Common myeloid progenitor, CD34-positive (primary cell): ENCODE measurements around the gene HOXD11.

ENCODE experiments used
- CTCF ChIA-PET: fragments of 350-600 bp; sonication (Branson Sonifier 250); formaldehyde crosslinking; loops from one replicate; lab custom pipeline; 2021; ENCODE audit warnings: antibody characterized with exemption; lab: Charles Lee
- POLR2A ChIA-PET: fragments of 350-600 bp; sonication (Branson Sonifier 250); formaldehyde crosslinking; loops from one replicate; lab custom pipeline; 2021; ENCODE audit warnings: antibody characterized with exemption; lab: Charles Lee
- DNase-seq, 3 donors: peaks; one replicate each; pipeline versions ENCODE4 v3.0.0 to v3.0.0-alpha.2; 2013
- H3K27ac ChIP-seq, 2 experiments: 1 replicate in 1 of 2; 2 replicates in 1 of 2; pipeline ENCODE4 v1.7.0; 2013; ENCODE audit warnings: inconsistent platforms in 2 of 2, low read length in 2 of 2, mild to moderate bottlenecking in 2 of 2, low read depth in 1 of 2, moderate library complexity in 1 of 2; ENCODE audit not compliant: severe bottlenecking in 2 of 2, insufficient read depth in 1 of 2, poor library complexity in 1 of 2
- H3K27me3 ChIP-seq, 5 experiments: replicated peaks in 2 of 5; 1 replicate in 3 of 5; 2 replicates in 2 of 5; pipeline versions ENCODE4 v1.6.1 to v1.7.0; 2013; ENCODE audit warnings: low read length in 4 of 5, mild to moderate bottlenecking in 2 of 5, moderate library complexity in 2 of 5, inconsistent platforms in 1 of 5; ENCODE audit not compliant: insufficient read depth in 5 of 5, control insufficient read depth in 4 of 5
- H3K36me3 ChIP-seq, 4 experiments: 1 replicate in 2 of 4; 2 replicates in 2 of 4; pipeline versions ENCODE4 v1.6.1 to v1.7.0; 2013; ENCODE audit warnings: low read length in 3 of 4, control low read depth in 1 of 4, mild to moderate bottlenecking in 1 of 4; ENCODE audit not compliant: control insufficient read depth in 4 of 4, insufficient read depth in 4 of 4
- H3K4me1 ChIP-seq, 4 experiments: 1 replicate in 3 of 4; 2 replicates in 1 of 4; pipeline versions ENCODE4 v1.6.1 to v1.7.1; 2013; ENCODE audit warnings: low read length in 3 of 4, mild to moderate bottlenecking in 3 of 4, control low read depth in 1 of 4, inconsistent platforms in 1 of 4, moderate library complexity in 1 of 4; ENCODE audit not compliant: control insufficient read depth in 4 of 4, insufficient read depth in 4 of 4; ENCODE audit errors: control extremely low read depth in 1 of 4
- H3K4me3 ChIP-seq, 7 experiments: 1 replicate in 4 of 7; 2 replicates in 3 of 7; pipeline versions ENCODE4 v1.5.1 to v1.7.0; 2013; ENCODE audit warnings: mild to moderate bottlenecking in 7 of 7, low read length in 6 of 7, moderate library complexity in 6 of 7, inconsistent platforms in 2 of 7, low read depth in 2 of 7, control low read depth in 1 of 7; ENCODE audit not compliant: insufficient read depth in 4 of 7, control insufficient read depth in 1 of 7; ENCODE audit errors: extremely low read depth in 1 of 7
- H3K9me3 ChIP-seq, 5 experiments: 1 replicate in 4 of 5; 2 replicates in 1 of 5; pipeline versions ENCODE4 v1.6.1 to v1.7.1; 2013; ENCODE audit warnings: low read length in 4 of 5, mild to moderate bottlenecking in 2 of 5, inconsistent platforms in 1 of 5, low read depth in 1 of 5, moderate library complexity in 1 of 5; ENCODE audit not compliant: control insufficient read depth in 4 of 5, insufficient read depth in 2 of 5; ENCODE audit errors: control extremely low read depth in 1 of 5
- WGBS: methylation state at CpG from one replicate; pipeline ENCODE4 v1.1.5; 2013; ENCODE audit not compliant: insufficient coverage; 5-methylcytosine and 5-hydroxymethylcytosine counted together

The HOXD11 gene

GRCh38 chr2:176139661-176140512 is 32.8 kb downstream of the HOXD11 start:
- WGBS, result 17% methylated on average over 11 of the region's 41 CpGs
- ChIA-PET CTCF (interaction anchor here (0.6 to 7.3 kb wide), 30 partner anchors 8 to 1009 kb away, joined by 3 to 74 read pairs (median 6); no protein-coding TSS in a partner anchor), POLR2A (no interaction called here)
- Histone ChIP-seq H3K27ac (no peak overlapping the region), H3K36me3 (no peaks in the 10 kb centered on the region), H3K4me3 (peak overlapping the region in 5 of 7 experiments; percentile 52 to 75 (median 60)), H3K27me3 (peaks cover 43 to 97% (median 66%) of the 10 kb centered on the region in 5 experiments), H3K9me3 (peaks cover 0 to 7% (median 0%) of the 10 kb centered on the region in 5 experiments), H3K4me1 (peaks cover 0 to 17% (median 13%) of the 10 kb centered on the region in 4 experiments)
- no peak for DNase-seq

GRCh38 chr2:176140513-176141317 is 33.6 kb downstream of the HOXD11 start:
- ChIA-PET CTCF (interaction anchor here (0.6 to 7.3 kb wide), 27 partner anchors 9 to 1008 kb away, joined by 3 to 74 read pairs (median 6); no protein-coding TSS in a partner anchor), POLR2A (interaction anchor here (0.5 to 0.6 kb wide), 2 partner anchors 36 to 418 kb away, joined by 3 read pairs; no protein-coding TSS in a partner anchor)
- H3K27me3 ChIP-seq, result peaks cover 35 to 97% (median 67%) of the 10 kb centered on the region in 5 experiments
- H3K9me3 ChIP-seq, result peaks cover 0 to 7% (median 0%) of the 10 kb centered on the region in 5 experiments
- H3K4me3 ChIP-seq, result peak overlapping the region; percentile 16 to 75 (median 59)
- 9% methylated on average over 36 of the region's 48 CpGs for WGBS
- DNase-seq, result peak; percentile 73 to 86 (median 84)
- H3K27ac ChIP-seq, result no peak overlapping the region
- no peaks in the 10 kb centered on the region for H3K36me3 ChIP-seq
- peaks cover 0 to 17% (median 13%) of the 10 kb centered on the region in 4 experiments for H3K4me1 ChIP-seq

GRCh38 chr2:176142281-176142680 is 35.2 kb downstream of the HOXD11 start:
- Histone ChIP-seq H3K27me3 (peaks cover 32 to 97% (median 72%) of the 10 kb centered on the region in 5 experiments), H3K27ac (no peak overlapping the region), H3K36me3 (no peaks in the 10 kb centered on the region), H3K4me1 (peaks cover 0 to 9% (median 7%) of the 10 kb centered on the region in 4 experiments), H3K4me3 (no peak overlapping the region), H3K9me3 (peaks cover 0 to 10% (median 0%) of the 10 kb centered on the region in 5 experiments)
- CTCF ChIA-PET, result interaction anchor here (1.8 to 7.3 kb wide), 5 partner anchors 10 to 510 kb away, joined by 5 to 74 read pairs (median 40); no protein-coding TSS in a partner anchor
- WGBS, result 100% methylated on average over 1 of the region's 2 CpGs
- POLR2A ChIA-PET, result no interaction called here
- DNase-seq, result no peak

GRCh38 chr2:176145085-176145969 is 38.2 kb downstream of the HOXD11 start:
- Histone ChIP-seq H3K4me3 (no peak overlapping the region), H3K27me3 (peaks cover 17 to 97% (median 64%) of the 10 kb centered on the region in 5 experiments), H3K4me1 (peaks cover 0 to 5% (median 3%) of the 10 kb centered on the region in 4 experiments), H3K9me3 (peaks cover 0 to 2% (median 0%) of the 10 kb centered on the region in 5 experiments), H3K27ac (no peak overlapping the region), H3K36me3 (no peaks in the 10 kb centered on the region)
- ChIA-PET POLR2A (no interaction called here), CTCF (interaction anchor here (0.7 to 7.3 kb wide), 9 partner anchors 10 to 1003 kb away, joined by 3 to 74 read pairs (median 5); no protein-coding TSS in a partner anchor)
- 100% methylated on average over 1 of the region's 4 CpGs for WGBS
- DNase-seq, result no peak

GRCh38 chr2:176146101-176146500 is 39.0 kb downstream of the HOXD11 start:
- Histone ChIP-seq H3K27me3 (peaks cover 17 to 97% (median 67%) of the 10 kb centered on the region in 5 experiments), H3K4me3 (no peak overlapping the region), H3K9me3 (peaks cover 0 to 3% (median 0%) of the 10 kb centered on the region in 5 experiments), H3K27ac (no peak overlapping the region), H3K36me3 (no peaks in the 10 kb centered on the region), H3K4me1 (no peaks in the 10 kb centered on the region)
- no peak for DNase-seq
- WGBS, result 26% methylated on average over 4 of the region's 6 CpGs
- ChIA-PET CTCF (interaction anchor here (0.9 to 4.7 kb wide), 4 partner anchors 13 to 1002 kb away, joined by 4 to 26 read pairs (median 5); no protein-coding TSS in a partner anchor), POLR2A (no interaction called here)

- no peak overlapping the region for H3K27ac ChIP-seq
- no peak for DNase-seq
- peaks cover 0 to 3% (median 0%) of the 10 kb centered on the region in 5 experiments for H3K9me3 ChIP-seq
- ChIA-PET POLR2A (no interaction called here), CTCF (interaction anchor here (0.9 to 4.7 kb wide), 4 partner anchors 13 to 1002 kb away, joined by 4 to 26 read pairs (median 5); no protein-coding TSS in a partner anchor)
- H3K4me1 ChIP-seq, result peaks cover 0 to 2% (median 0%) of the 10 kb centered on the region in 4 experiments
- no peak overlapping the region for H3K4me3 ChIP-seq
- no peaks in the 10 kb centered on the region for H3K36me3 ChIP-seq
- peaks cover 17 to 97% (median 69%) of the 10 kb centered on the region in 5 experiments for H3K27me3 ChIP-seq
Measured at GRCh38 chr2:176146645-176147044, 39.6 kb downstream of the HOXD11 start.
